Smooth muscle cell of the umbilical artery (primary cell): ENCODE data around the gene SELENOW. TPM values are rescaled to one million over a fixed set of nuclear protein-coding genes. Genes with fewer than 3 reads are reported as not detected.

ENCODE experiments used
- total RNA-seq: library from RNA; depleted of rRNA; stranded (reverse); fragments of >200 nt; gene quantifications from 2 replicates; pipeline ENCODE4 v1.2.3, GENCODE V29; 2014

The SELENOW gene
- 124 and 232 TPM in 2 replicates for total RNA-seq

GRCh38 chr19:47778049-47778953, at the start of gene SELENOW:
SELENOW (plus strand) TSS chr19:47778703; CDS start chr19:47778786, 83 bp downstream.

GRCh38 chr19:47745010-47745901, 33.2 kb upstream of the SELENOW start, which contains the start of gene NOP53:
NOP53 (plus strand) TSS chr19:47745546; CDS start chr19:47745560, 14 bp downstream.

GRCh38 chr19:47804451-47804850, 25.9 kb downstream of the SELENOW start, which contains the start of gene TPRX1:
TPRX1 (minus strand) TSS chr19:47804551; CDS start chr19:47804539, 12 bp downstream.

GRCh38 chr19:47821460-47822020, 43.0 kb downstream of the SELENOW start, which contains the start of gene CRX:
CRX (plus strand) TSS chr19:47821937; CDS start chr19:47834444, 12,507 bp downstream.

Other genes starting within 250 kb of the SELENOW start
- gene ZNF541, start 205.6 kb upstream of the SELENOW start, total RNA-seq: 0.05 and 0.89 TPM in 2 replicates
- 6.5 and 7.9 TPM in 2 replicates for gene BICRA, start 169.6 kb upstream of the SELENOW start, total RNA-seq
- gene EHD2, start 65.3 kb upstream of the SELENOW start, total RNA-seq: 93.2 and 238 TPM in 2 replicates
- 41.5 and 49.6 TPM in 2 replicates for gene NOP53, start 33.2 kb upstream of the SELENOW start, total RNA-seq
- gene TPRX1, start 25.8 kb downstream of the SELENOW start, total RNA-seq: not detected in 2 replicates
- not detected in 2 replicates for gene CRX, start 43.2 kb downstream of the SELENOW start, total RNA-seq
- gene TPRX2, start 80.5 kb downstream of the SELENOW start, total RNA-seq: not detected in 2 replicates
- not detected in 2 replicates for gene SULT2A1, start 107.6 kb downstream of the SELENOW start, total RNA-seq
- gene BSPH1, start 213.5 kb downstream of the SELENOW start, total RNA-seq: not detected in 2 replicates
- gene ELSPBP1, start 215.9 kb downstream of the SELENOW start, total RNA-seq: not detected in 2 replicates